GM12875 (cell line): ENCODE measurements around the gene IL22.

Source experiments
- H3K4me3 ChIP-seq: one replicate; pipeline ENCODE4 v1.5.1; 2011; ENCODE audit warnings: low read depth, low read length, control low read depth
- CTCF ChIP-seq: IDR thresholded peaks from 2 replicates; pipeline ENCODE4 v1.5.1; 2011; ENCODE audit warnings: low read depth, mild to moderate bottlenecking, control low read depth, inconsistent platforms, low read length, moderate library complexity, borderline replicate concordance; ENCODE audit not compliant: insufficient read depth

IL22 gene

GRCh38 chr12:68253504-68253903 is at the start of gene IL22:
TSS of gene IL22 (minus strand) at chr12:68253604. CDS start at chr12:68253448, 156 bp downstream.
- no peak for TF ChIP-seq CTCF
- no peak within 1 kb of the TSS for H3K4me3 ChIP-seq

GRCh38 chr12:68297929-68298328 is 44.5 kb upstream of the IL22 start:
- H3K4me3 ChIP-seq = no peak overlapping the region
- TF ChIP-seq CTCF = no peak

GRCh38 chr12:68294251-68294650 is 40.8 kb upstream of the IL22 start:
- no peak overlapping the region for H3K4me3 ChIP-seq
- TF ChIP-seq CTCF = no peak

GRCh38 chr12:68293347-68293746 is 39.9 kb upstream of the IL22 start:
- TF ChIP-seq CTCF = no peak
- no peak overlapping the region for H3K4me3 ChIP-seq

- TF ChIP-seq CTCF = no peak
- no peak overlapping the region for H3K4me3 ChIP-seq
These were observed 38.9 kb upstream of the IL22 start for GRCh38 chr12:68292151-68292943.

GRCh38 chr12:68291396-68292036 is 38.1 kb upstream of the IL22 start:
- no peak overlapping the region for H3K4me3 ChIP-seq
- no peak for TF ChIP-seq CTCF

- H3K4me3 ChIP-seq = no peak overlapping the region
- TF ChIP-seq CTCF = no peak
These were observed 36.7 kb upstream of the IL22 start for GRCh38 chr12:68290126-68290525.
